ENCODE measurements around the gene ASL. TPM values are rescaled to one million over a fixed set of nuclear protein-coding genes. Genes with fewer than 3 reads are reported as not detected.

ASL gene
- total and polyA plus RNA-seq, 9 of the 15 experiments (the other 6 are each of a cell fraction or from before 2014, with no cell fraction given): 2.6 to 67.0 (median 33.3) TPM

- TF ChIP-seq NEUROD1 (IDR thresholded peaks at IDR 0.05; ENCODE audit: borderline replicate concordance, low read depth, low read length, partially characterized antibody): peak; percentile 68
- TF ChIP-seq SAFB (IDR thresholded peaks at IDR 0.05; ENCODE audit: borderline replicate concordance, low read depth, low read length): no peak
- TF ChIP-seq ZNF589 (CRISPR knock-in tag; IDR thresholded peaks at IDR 0.05; ENCODE audit: low read depth): peak; percentile 74; the same call in 1 of the 2 replicates
- TF ChIP-seq NFXL1 (CRISPR knock-in tag; IDR thresholded peaks at IDR 0.05): no peak
- no peak for TF ChIP-seq SMARCA5 (IDR thresholded peaks at IDR 0.05)
- peak; percentile 73; the same call in 1 of the 2 replicates for TF ChIP-seq SIN3B (IDR thresholded peaks at IDR 0.05; ENCODE audit: low read depth)
- no peak; the same call in 1 of the 2 replicates for TF ChIP-seq ZNF77 (CRISPR knock-in tag; IDR thresholded peaks at IDR 0.05)
- TF ChIP-seq FOSL1 (tag; conservative IDR thresholded peaks at IDR 0.05): no peak
- TF ChIP-seq VEZF1 (CRISPR knock-in tag; IDR thresholded peaks at IDR 0.05): peak; percentile 84
- TF ChIP-seq SMC3 (conservative IDR thresholded peaks at IDR 0.05; ENCODE audit: insufficient read depth, low read depth, low read length): 0 out of 2 replicates have a peak, but pooled peaks have one; percentile 1
- TF ChIP-seq ZNF232 (CRISPR knock-in tag; IDR thresholded peaks at IDR 0.05): no peak; the same call in none of the 2 replicates
- TF ChIP-seq TGIF2 (CRISPR knock-in tag; IDR thresholded peaks at IDR 0.05): peak; percentile 96
- TF ChIP-seq RB1 (IDR thresholded peaks at IDR 0.05; ENCODE audit: low read depth): no peak; the same call in none of the 2 replicates
- TF ChIP-seq KDM1A (IDR thresholded peaks at IDR 0.05): no peak
- TF ChIP-seq MYBL2 (IDR thresholded peaks at IDR 0.05; ENCODE audit: low read depth): no peak
- TF ChIP-seq MYBL2 (CRISPR knock-in tag; IDR thresholded peaks at IDR 0.05; ENCODE audit: borderline replicate concordance): no peak
- no peak for TF ChIP-seq ZNF280A (IDR thresholded peaks at IDR 0.05; ENCODE audit: low read depth, partially characterized antibody)
- TF ChIP-seq ZNF347 (CRISPR knock-in tag; IDR thresholded peaks at IDR 0.05; ENCODE audit: low read depth): no peak
- TF ChIP-seq THAP12 (CRISPR knock-in tag; IDR thresholded peaks at IDR 0.05): no peak
- TF ChIP-seq FOXA3 (CRISPR knock-in tag; conservative IDR thresholded peaks at IDR 0.05 in 1 of 2, IDR thresholded peaks at IDR 0.05 in 1 of 2): no peak
- no peak for TF ChIP-seq ZNF444 (CRISPR knock-in tag; IDR thresholded peaks at IDR 0.05)
- TF ChIP-seq NFIX (CRISPR knock-in tag; IDR thresholded peaks at IDR 0.05; ENCODE audit: low read depth): no peak
- no peak for TF ChIP-seq ZNF75A (CRISPR knock-in tag; IDR thresholded peaks at IDR 0.05)
- TF ChIP-seq ZNF174 (CRISPR knock-in tag; IDR thresholded peaks at IDR 0.05): no peak
These were observed 39.4 kb downstream of the ASL start, which contains the start of gene CRCP (continued) for GRCh38 chr7:66114743-66115649.

All from K562 (cell line).